Type B pancreatic cell (in vitro differentiated cells): ENCODE measurements around the gene LYRM7. TPM values are rescaled to one million over a fixed set of nuclear protein-coding genes. Genes with fewer than 3 reads are reported as not detected.
A peak's percentile ranks its signal among the peaks of the same experiment; 100 is the strongest.

Experiments used
- DNase-seq: peaks from one replicate; pipeline ENCODE4 v3.0.0; 2021; ENCODE audit warnings: mixed read lengths; ENCODE audit not compliant: unreplicated experiment; ENCODE audit errors: extremely low spot score
- H3K27ac Mint-ChIP-seq: 2 replicates; pipeline ENCODE4 v1.8.0; 2021; ENCODE audit warnings: mild to moderate bottlenecking, mixed read lengths
- H3K27me3 Mint-ChIP-seq: 2 replicates; pipeline ENCODE4 v1.8.0; 2021; ENCODE audit warnings: mixed read lengths
- H3K36me3 Mint-ChIP-seq: 2 replicates; pipeline ENCODE4 v1.8.0; 2021; ENCODE audit warnings: mixed read lengths
- H3K4me1 Mint-ChIP-seq: one replicate; pipeline ENCODE4 v1.8.0; 2021; ENCODE audit warnings: mixed read lengths; ENCODE audit not compliant: unreplicated experiment
- H3K4me3 Mint-ChIP-seq: 2 replicates; pipeline ENCODE4 v1.8.0; 2021; ENCODE audit warnings: mild to moderate bottlenecking, mixed read lengths
- H3K9me3 Mint-ChIP-seq: 2 replicates; pipeline ENCODE4 v1.8.0; 2021; ENCODE audit warnings: mixed read lengths
- CTCF ChIP-seq: fragments of 200-600 bp; sonication (generic); conservative IDR thresholded peaks from 2 replicates; pipeline ENCODE4 v1.5.0; 2021; ENCODE audit warnings: antibody characterized with exemption, mild to moderate bottlenecking
- total RNA-seq: library from RNA; stranded (reverse); gene quantifications from 2 replicates; pipeline ENCODE4 v1.2.1, GENCODE V29; 2021; ENCODE audit warnings: low replicate concordance

LYRM7 gene
- total RNA-seq, 1 donor from 2014 or later = 9.3 TPM

GRCh38 chr5:131160134-131160533 lies 10.6 kb upstream of the LYRM7 start:
- TF ChIP-seq CTCF = no peak
- H3K9me3 Mint-ChIP-seq = no peaks in the 10 kb centered on the region

GRCh38 chr5:131163276-131164119 lies 7.2 kb upstream of the LYRM7 start:
- H3K27me3 Mint-ChIP-seq = no peaks in the 10 kb centered on the region

More at GRCh38 chr5:131160134-131160533, 10.6 kb upstream of the LYRM7 start:
- H3K36me3 Mint-ChIP-seq = peaks cover 41% of the 10 kb centered on the region
- H3K4me3 Mint-ChIP-seq = no peak overlapping the region
- no peak overlapping the region for H3K27ac Mint-ChIP-seq
- DNase-seq = no peak
- H3K27me3 Mint-ChIP-seq = no peaks in the 10 kb centered on the region
- peaks cover 6% of the 10 kb centered on the region for H3K4me1 Mint-ChIP-seq

DNA sequence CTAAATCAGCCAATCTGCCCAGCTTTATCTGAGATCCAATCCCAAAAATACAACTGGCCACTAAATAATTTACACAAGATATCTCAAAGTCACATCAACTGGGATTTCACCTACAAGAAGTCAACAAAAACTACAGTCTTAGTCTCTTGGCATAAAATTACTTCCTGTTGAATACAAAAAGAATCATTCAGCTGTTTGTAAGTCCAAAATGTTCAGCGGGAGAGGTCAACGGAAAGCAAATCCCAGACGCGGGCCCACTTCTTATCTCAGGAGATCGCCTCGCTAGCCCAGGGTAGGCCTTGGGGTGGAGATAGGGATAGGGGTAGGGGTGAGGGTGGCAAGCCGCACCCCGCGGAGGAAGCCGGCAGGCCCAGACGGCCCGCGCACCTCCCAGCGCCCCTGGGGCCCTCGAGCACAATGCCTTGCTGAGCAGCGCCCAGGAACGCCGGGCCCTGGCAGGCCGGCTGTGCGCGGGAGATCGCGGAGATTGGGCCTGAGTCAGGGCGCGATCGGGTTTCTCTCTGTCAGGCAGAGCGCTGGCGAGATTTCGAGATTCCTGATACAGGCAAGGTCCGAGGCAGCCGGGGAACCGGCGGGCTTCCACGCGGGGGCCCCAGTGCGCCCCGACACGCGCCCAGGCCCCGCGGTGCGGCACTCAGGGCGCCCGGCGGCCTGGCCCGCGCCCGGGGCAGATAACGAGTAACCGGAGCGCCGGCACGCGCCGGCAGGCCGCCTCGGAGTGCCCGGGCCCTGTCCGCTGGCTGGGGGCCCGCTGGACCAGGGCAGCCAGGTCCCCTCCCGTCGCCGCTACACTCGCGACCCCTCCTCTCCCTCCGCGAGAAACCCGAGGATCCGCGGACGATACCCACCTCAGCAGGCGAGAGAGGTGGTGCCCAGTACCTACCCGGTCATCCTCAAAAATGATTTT lies 6.3 kb upstream of the LYRM7 start:
- H3K36me3 Mint-ChIP-seq = peaks cover 27% of the 10 kb centered on the region
- peak overlapping the region; percentile 96 for H3K27ac Mint-ChIP-seq
- H3K4me3 Mint-ChIP-seq = peak overlapping the region; percentile 98
- peaks cover 11% of the 10 kb centered on the region for H3K4me1 Mint-ChIP-seq
- DNase-seq = peak; percentile 79
- no peak for TF ChIP-seq CTCF
- H3K9me3 Mint-ChIP-seq = no peaks in the 10 kb centered on the region
- no peaks in the 10 kb centered on the region for H3K27me3 Mint-ChIP-seq

More at GRCh38 chr5:131163276-131164119, 7.2 kb upstream of the LYRM7 start:
- Mint-ChIP-seq H3K4me1 (peaks cover 11% of the 10 kb centered on the region), H3K9me3 (no peaks in the 10 kb centered on the region), H3K4me3 (peak overlapping the region; percentile 95), H3K27ac (peak overlapping the region; percentile 91), H3K36me3 (peaks cover 35% of the 10 kb centered on the region)
- TF ChIP-seq CTCF = no peak
- DNase-seq = no peak

- Mint-ChIP-seq H3K9me3 (no peaks in the 10 kb centered on the region), H3K4me1 (peaks cover 11% of the 10 kb centered on the region), H3K36me3 (peaks cover 21% of the 10 kb centered on the region), H3K4me3 (peak within 1 kb of the TSS; percentile 98), H3K27me3 (no peaks in the 10 kb centered on the region), H3K27ac (peak within 1 kb of the TSS; percentile 96)
- TF ChIP-seq CTCF = no peak
- DNase-seq = peak; percentile 96
These were observed 5.5 kb upstream of the LYRM7 start, which contains the start of gene HINT1 for GRCh38 chr5:131165119-131165727. Gene HINT1, minus strand, starts transcription at chr5:131165256. Its CDS starts 51 bp downstream, at chr5:131165205.

GRCh38 chr5:131167615-131168014 lies 3.1 kb upstream of the LYRM7 start:
- Mint-ChIP-seq H3K27ac (no peak overlapping the region), H3K27me3 (no peaks in the 10 kb centered on the region), H3K36me3 (peaks cover 6% of the 10 kb centered on the region), H3K9me3 (no peaks in the 10 kb centered on the region), H3K4me3 (peak overlapping the region; percentile 63), H3K4me1 (peaks cover 24% of the 10 kb centered on the region)
- no peak for DNase-seq
- no peak for TF ChIP-seq CTCF
